ENCODE results near the gene SLX4IP. TPM values are rescaled to one million over a fixed set of nuclear protein-coding genes. Genes with fewer than 3 reads are reported as not detected.

SLX4IP gene
- total RNA-seq, 1 donor from 2014 or later: 2.6 TPM

GRCh38 chr20:10472871-10473270, 37.8 kb downstream of the SLX4IP start:
- no peak for DNase-seq (ENCODE audit: low read depth)
- TF ChIP-seq CTCF (conservative IDR thresholded peaks at IDR 0.05; ENCODE audit: low read depth, low read length): no peak
- H3K4me3 ChIP-seq (ENCODE audit: low read depth, low read length): no peak overlapping the region

GRCh38 chr20:10474606-10475184, 39.6 kb downstream of the SLX4IP start:
- no peak overlapping the region for H3K4me3 ChIP-seq (ENCODE audit: low read depth, low read length)
- DNase-seq (ENCODE audit: low read depth): no peak
- TF ChIP-seq CTCF (conservative IDR thresholded peaks at IDR 0.05; ENCODE audit: low read depth, low read length): no peak

GRCh38 chr20:10475225-10475624, 40.1 kb downstream of the SLX4IP start:
- DNase-seq (ENCODE audit: low read depth): no peak
- no peak for TF ChIP-seq CTCF (conservative IDR thresholded peaks at IDR 0.05; ENCODE audit: low read depth, low read length)

GRCh38 chr20:10476319-10476724, 41.2 kb downstream of the SLX4IP start:
- no peak for DNase-seq (ENCODE audit: low read depth)
- H3K4me3 ChIP-seq (ENCODE audit: low read depth, low read length): no peak overlapping the region
- no peak for TF ChIP-seq CTCF (conservative IDR thresholded peaks at IDR 0.05; ENCODE audit: low read depth, low read length)

More at GRCh38 chr20:10475225-10475624, 40.1 kb downstream of the SLX4IP start:
- H3K4me3 ChIP-seq (ENCODE audit: low read depth, low read length): no peak overlapping the region

GRCh38 chr20:10478205-10478604, 43.1 kb downstream of the SLX4IP start:
- no peak for TF ChIP-seq CTCF (conservative IDR thresholded peaks at IDR 0.05; ENCODE audit: low read depth, low read length)
- no peak for DNase-seq (ENCODE audit: low read depth)
- H3K4me3 ChIP-seq (ENCODE audit: low read depth, low read length): no peak overlapping the region

- H3K4me3 ChIP-seq (ENCODE audit: low read depth, low read length): no peak overlapping the region
- no peak for DNase-seq (ENCODE audit: low read depth)
- TF ChIP-seq CTCF (conservative IDR thresholded peaks at IDR 0.05; ENCODE audit: low read depth, low read length): peak; percentile 31
These were observed 43.8 kb downstream of the SLX4IP start for GRCh38 chr20:10478930-10479329.

GRCh38 chr20:10481676-10482075, 46.6 kb downstream of the SLX4IP start:
- H3K4me3 ChIP-seq (ENCODE audit: low read depth, low read length): no peak overlapping the region
- no peak for DNase-seq (ENCODE audit: low read depth)
- TF ChIP-seq CTCF (conservative IDR thresholded peaks at IDR 0.05; ENCODE audit: low read depth, low read length): no peak
